RWPE1 (cell line): ENCODE data around the gene COL4A3.
A peak's percentile ranks its signal among the peaks of the same experiment; 100 is the strongest.

Source experiments
- CTCF ChIA-PET: fragments of 350-600 bp; sonication (Branson Sonifier 250); formaldehyde crosslinking; extraction: SDS; loops from one replicate; lab custom pipeline; 2021; lab: Yijun Ruan, JAX
- POLR2A ChIA-PET: fragments of 400-600 bp; formaldehyde crosslinking; extraction: SDS; loops from one replicate; lab custom pipeline; 2020; ENCODE audit warnings: antibody characterized with exemption; ENCODE audit not compliant: low non-redundant PET; lab: Yijun Ruan, JAX
- DNase-seq: peaks from one replicate; pipeline ENCODE4 v3.0.0; 2012; ENCODE audit warnings: low spot score
- H3K27ac ChIP-seq: fragments of 450-650 bp; 2 replicates; pipeline ENCODE4 v1.5.1; 2017
- TF ChIP-seq, protein P1 (sequence below): fragments of 450-650 bp; conservative IDR thresholded peaks from 2 replicates; pipeline ENCODE4 v1.5.1; 2017; ENCODE audit warnings: low read depth, mild to moderate bottlenecking

The COL4A3 gene

DNA sequence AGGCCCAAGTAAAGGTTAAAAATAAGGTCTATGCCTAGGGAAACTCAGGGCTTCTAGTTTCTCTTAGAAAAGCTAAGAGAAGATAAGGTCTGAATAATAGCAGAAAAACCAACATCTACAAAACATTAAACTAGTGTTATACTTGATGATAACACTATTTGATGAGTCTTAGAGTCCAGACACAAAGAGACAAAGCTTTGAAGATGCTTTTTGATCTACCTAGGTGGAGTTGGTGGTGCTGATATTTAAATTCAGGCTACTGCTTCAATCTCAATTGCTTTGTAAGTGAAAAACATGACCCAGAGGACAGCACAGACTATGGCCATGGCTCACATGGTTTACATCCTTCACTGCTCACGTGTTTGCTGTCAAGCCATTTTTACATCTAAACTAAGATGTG is 148.9 kb downstream of the COL4A3 start:
- TF ChIP-seq, protein P1, sequence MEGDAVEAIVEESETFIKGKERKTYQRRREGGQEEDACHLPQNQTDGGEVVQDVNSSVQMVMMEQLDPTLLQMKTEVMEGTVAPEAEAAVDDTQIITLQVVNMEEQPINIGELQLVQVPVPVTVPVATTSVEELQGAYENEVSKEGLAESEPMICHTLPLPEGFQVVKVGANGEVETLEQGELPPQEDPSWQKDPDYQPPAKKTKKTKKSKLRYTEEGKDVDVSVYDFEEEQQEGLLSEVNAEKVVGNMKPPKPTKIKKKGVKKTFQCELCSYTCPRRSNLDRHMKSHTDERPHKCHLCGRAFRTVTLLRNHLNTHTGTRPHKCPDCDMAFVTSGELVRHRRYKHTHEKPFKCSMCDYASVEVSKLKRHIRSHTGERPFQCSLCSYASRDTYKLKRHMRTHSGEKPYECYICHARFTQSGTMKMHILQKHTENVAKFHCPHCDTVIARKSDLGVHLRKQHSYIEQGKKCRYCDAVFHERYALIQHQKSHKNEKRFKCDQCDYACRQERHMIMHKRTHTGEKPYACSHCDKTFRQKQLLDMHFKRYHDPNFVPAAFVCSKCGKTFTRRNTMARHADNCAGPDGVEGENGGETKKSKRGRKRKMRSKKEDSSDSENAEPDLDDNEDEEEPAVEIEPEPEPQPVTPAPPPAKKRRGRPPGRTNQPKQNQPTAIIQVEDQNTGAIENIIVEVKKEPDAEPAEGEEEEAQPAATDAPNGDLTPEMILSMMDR = no peak
- no peak overlapping the region for H3K27ac ChIP-seq
- ChIA-PET POLR2A (no interaction called here), CTCF (no interaction called here)
- no peak for DNase-seq

DNA sequence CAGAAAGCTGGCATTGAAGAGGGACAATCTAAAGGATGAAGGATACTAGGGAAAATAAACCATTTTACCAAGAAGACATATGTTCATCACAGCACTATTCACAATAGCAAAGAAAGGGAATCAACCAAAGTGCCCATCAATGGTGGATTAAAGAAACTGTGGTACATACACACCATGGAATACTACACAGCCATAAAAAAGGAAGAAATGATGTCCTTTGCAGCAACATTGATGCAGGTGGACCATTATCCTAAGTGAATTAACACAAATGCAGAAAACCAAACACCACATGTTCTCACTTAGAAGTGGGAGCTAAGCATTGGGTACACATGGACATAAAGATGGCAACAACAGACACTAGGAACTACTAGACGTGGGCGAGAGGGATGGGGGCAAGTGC is 153.4 kb downstream of the COL4A3 start:
- TF ChIP-seq, protein P1 = no peak
- POLR2A ChIA-PET = no interaction called here
- CTCF ChIA-PET = no interaction called here
- H3K27ac ChIP-seq = no peak overlapping the region
- no peak for DNase-seq

DNA sequence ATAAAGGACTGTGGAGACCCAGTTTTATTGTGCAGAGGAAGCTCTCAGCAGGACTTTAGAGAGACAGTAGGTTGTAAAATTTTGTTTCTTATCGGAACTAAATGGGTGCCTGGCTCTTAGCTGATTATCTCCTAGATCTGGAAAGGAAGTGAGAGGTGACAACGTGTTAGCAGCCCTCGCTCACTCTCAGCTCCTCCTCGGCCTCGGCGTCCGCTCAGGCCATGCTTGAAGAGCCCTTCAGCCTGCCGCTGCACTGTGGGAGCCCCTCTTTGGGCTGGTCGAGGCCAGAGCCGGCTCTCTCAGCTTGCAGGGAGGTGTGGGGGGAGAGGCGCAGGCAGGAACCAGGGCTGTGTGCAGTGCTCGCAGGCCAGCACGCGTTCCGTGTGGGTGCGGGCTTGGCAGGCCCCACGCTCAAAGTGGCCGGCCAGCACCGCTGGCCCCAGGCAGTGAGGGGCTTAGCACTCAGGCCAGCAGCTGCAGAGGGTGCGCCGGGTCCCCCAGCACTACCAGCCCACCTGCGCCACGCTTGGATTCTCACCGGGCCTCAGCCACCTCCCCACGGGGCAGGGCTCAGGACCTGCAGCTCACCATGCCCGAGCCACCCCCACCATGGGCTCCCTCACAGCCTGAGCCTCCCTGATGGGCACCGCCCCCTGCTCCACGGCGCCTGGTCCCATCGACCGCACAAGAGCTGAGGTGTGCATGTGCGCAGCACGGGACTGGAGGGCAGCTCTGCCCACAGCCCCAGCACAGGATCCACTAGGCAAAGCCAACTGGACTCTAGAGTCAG is 156.1 kb downstream of the COL4A3 start:
- POLR2A ChIA-PET = no interaction called here
- CTCF ChIA-PET = interaction anchor here (0.6 kb wide), 2 partner anchors 241 to 335 kb away, joined by 3 read pairs; no protein-coding TSS in a partner anchor
- TF ChIP-seq, protein P1 = no peak
- H3K27ac ChIP-seq = no peak overlapping the region
- no peak for DNase-seq

DNA sequence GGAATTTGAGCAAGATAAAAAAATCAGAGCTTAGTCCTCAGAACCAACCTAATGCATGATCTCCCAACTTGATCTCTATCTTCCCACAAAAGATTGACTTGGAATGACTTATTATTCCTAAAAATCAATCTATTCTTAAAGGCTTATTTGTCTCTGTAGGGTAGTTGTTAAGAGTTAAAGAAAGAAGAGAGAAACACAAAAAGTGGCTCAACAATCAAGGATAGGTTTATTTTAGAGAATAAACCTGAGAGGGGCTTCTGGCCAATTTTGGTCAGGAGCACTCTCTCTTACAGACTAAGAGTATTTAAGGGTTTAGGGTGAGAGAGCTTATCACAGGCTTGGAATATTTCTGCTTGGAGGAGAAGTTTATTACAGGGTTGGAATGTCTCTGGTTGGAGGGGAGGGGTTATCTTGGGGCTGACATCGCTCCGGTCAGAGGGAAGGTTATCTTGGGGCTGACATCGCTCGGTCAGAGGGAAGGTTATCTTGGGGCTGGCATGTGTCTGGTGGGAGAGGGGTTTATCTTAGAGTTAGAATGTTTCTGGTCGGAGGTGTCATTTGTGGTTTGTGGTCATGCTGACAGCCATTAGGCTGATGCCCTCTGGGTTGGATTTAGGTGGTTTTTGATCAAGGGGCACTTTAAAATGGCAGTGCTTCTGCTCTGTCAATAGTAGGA is 158.2 kb downstream of the COL4A3 start:
- H3K27ac ChIP-seq = no peak overlapping the region
- TF ChIP-seq, protein P1 = no peak
- ChIA-PET CTCF (no interaction called here), POLR2A (no interaction called here)
- DNase-seq = no peak

DNA sequence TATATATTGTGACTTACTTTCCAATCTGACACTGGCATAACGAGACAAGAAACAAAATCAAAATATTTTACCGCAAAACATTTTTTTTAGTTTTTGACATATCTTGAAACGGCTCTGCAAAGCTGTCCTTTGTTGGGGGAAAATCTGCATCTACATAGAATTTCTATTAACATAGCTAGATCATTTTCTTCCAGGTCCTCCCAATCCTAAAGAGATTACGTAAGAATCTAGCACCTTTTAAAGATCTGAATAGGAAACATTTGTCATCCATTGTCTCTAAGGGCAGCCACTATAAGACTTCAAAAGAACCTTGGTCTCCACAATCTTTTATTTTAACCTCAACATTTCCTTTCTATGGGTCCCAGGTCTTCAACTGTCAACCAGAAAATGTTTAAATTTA is 159.4 kb downstream of the COL4A3 start:
- POLR2A ChIA-PET = no interaction called here
- no peak for DNase-seq
- H3K27ac ChIP-seq = no peak overlapping the region
- CTCF ChIA-PET = interaction anchor here (0.6 kb wide), 1 partner anchor 193 kb away, joined by 3 read pairs; no protein-coding TSS in a partner anchor
- TF ChIP-seq, protein P1 = no peak

DNA sequence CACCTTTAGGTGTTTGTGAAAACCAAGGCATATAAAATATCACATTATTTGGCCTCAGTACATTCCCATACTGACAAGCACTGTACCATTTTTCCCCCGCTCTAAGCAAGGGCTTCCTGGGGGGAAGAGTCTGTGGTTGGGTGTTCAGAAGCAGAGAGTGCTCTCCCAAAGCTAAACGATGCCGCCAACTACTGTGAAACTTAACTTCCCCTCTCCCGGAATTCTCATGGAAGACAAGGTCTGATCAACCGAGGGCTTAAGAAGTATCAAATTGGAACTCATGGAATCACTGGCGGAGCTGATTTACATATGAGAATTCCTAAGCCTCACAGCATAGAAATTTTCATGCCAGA is 160.2 kb downstream of the COL4A3 start:
- ChIA-PET POLR2A (no interaction called here), CTCF (interaction anchor here (0.7 to 0.9 kb wide), 2 partner anchors 489 to 495 kb away, joined by 3 to 4 read pairs; partner anchors contain the start of gene CCL20)
- peak overlapping the region; percentile 84 for H3K27ac ChIP-seq
- TF ChIP-seq, protein P1 = no peak
- peak; percentile 38 for DNase-seq
